K562 (cell line): ENCODE results near the gene ARID3C.

Experiments
- HMGXB4 ChIP-seq: sonication (generic); formaldehyde crosslinking; IDR thresholded peaks from 2 replicates; pipeline ENCODE4 v1.8.1; 2023; ENCODE audit warnings: mild to moderate bottlenecking, missing genetic modification reagents
- POLR2A ChIP-seq: fragments of 450-650 bp; conservative IDR thresholded peaks from 2 replicates; pipeline ENCODE4 v1.6.1; 2016
- ZNF512 ChIP-seq: IDR thresholded peaks from 2 replicates; pipeline ENCODE4 v1.6.1; 2016; ENCODE audit warnings: missing genetic modification characterization, missing compliant biosample characterization

GRCh38 chr9:34633851-34634550 lies 5.1 kb upstream of the ARID3C start:
- no peak for TF ChIP-seq ZNF512 (tag)
- TF ChIP-seq POLR2A = no peak
- no peak for TF ChIP-seq HMGXB4
